DND-41 (cell line): Measurements from ENCODE around the gene RELT.

Source experiments
- CTCF ChIP-seq: IDR thresholded peaks from 2 replicates; pipeline ENCODE4 v1.5.1; 2012; ENCODE audit warnings: borderline replicate concordance, low read length, moderate library complexity, mild to moderate bottlenecking; ENCODE audit not compliant: poor library complexity, severe bottlenecking; ENCODE audit errors: extremely low read depth
- EZH2 ChIP-seq: IDR thresholded peaks from 3 replicates; pipeline ENCODE4 v1.6.1; 2012; ENCODE audit warnings: borderline replicate concordance, low read depth, mild to moderate bottlenecking, moderate library complexity, low read length, inconsistent platforms; ENCODE audit not compliant: severe bottlenecking

DNA sequence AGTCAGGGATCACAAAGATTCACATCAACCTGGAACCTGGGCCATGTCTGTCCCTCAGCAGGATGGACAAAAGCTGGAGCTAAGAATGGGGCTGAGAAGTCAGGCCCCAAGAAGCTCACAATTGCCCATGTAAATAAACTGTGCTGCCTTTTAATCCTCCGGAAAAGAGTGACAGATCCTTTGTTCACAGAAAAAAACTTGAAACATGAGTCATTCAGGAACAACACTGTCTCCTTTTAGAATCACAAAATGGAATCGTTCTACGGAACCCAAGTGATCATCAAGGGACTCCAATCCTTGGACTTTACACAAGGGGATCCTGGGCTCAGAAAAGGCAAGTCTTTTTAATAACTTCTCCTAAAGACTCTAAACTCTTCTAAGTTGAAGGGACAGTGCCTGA, 36.1 kb downstream of the RELT start:
- TF ChIP-seq CTCF (no peak), EZH2 (no peak)
